NCI-H2171 treated with DMSO at 0.1 percent for 48 hours (cell line): ENCODE results near the gene TUBA1C.
"Not testable (repeated sequence)": the region's sequence is repeated elsewhere in the genome, so short reads cannot be mapped to it uniquely, and the experiment has no call there.

Source experiments
- DNase-seq: peaks from one replicate; lab custom pipeline; 2025; lab: John Stamatoyannopoulos, UW

TUBA1C gene

GRCh38 chr12:49255857-49256637 lies 8.8 kb upstream of the TUBA1C start:
- DNase-seq = no peak

- not testable (repeated sequence) for DNase-seq
These were observed 7.2 kb upstream of the TUBA1C start for GRCh38 chr12:49257508-49258184.

- DNase-seq = no peak
These were observed 5.4 kb upstream of the TUBA1C start for GRCh38 chr12:49259452-49259851.

GRCh38 chr12:49260166-49260565 lies 4.7 kb upstream of the TUBA1C start:
- no peak for DNase-seq

GRCh38 chr12:49260571-49261363 lies 4.1 kb upstream of the TUBA1C start:
- DNase-seq = no peak

GRCh38 chr12:49261721-49262120 lies 3.2 kb upstream of the TUBA1C start:
- DNase-seq = no peak

- DNase-seq = no peak
These were observed 1.5 kb upstream of the TUBA1C start for GRCh38 chr12:49263400-49263763.

GRCh38 chr12:49264466-49264872 lies 413 bp upstream of the TUBA1C start:
- peak; percentile 78 for DNase-seq

- DNase-seq = not testable (repeated sequence)
These were observed 4.3 kb downstream of the TUBA1C start for GRCh38 chr12:49269191-49269590.

GRCh38 chr12:49272790-49273725 lies 8.2 kb downstream of the TUBA1C start:
- no peak for DNase-seq

GRCh38 chr12:49273726-49274395 lies 9.0 kb downstream of the TUBA1C start:
- DNase-seq = no peak

- peak; percentile 23 for DNase-seq
These were observed 9.7 kb downstream of the TUBA1C start for GRCh38 chr12:49274396-49275069.

- DNase-seq = no peak
These were observed 11.7 kb downstream of the TUBA1C start for GRCh38 chr12:49276304-49277290.

- no peak for DNase-seq
These were observed 12.6 kb downstream of the TUBA1C start for GRCh38 chr12:49277466-49277865.

- no peak for DNase-seq
These were observed 14.9 kb downstream of the TUBA1C start for GRCh38 chr12:49279706-49280159.

- not testable (repeated sequence) for DNase-seq
These were observed 15.7 kb downstream of the TUBA1C start for GRCh38 chr12:49280545-49280944.

GRCh38 chr12:49282302-49282701 lies 17.4 kb downstream of the TUBA1C start:
- no peak for DNase-seq

- DNase-seq = not testable (repeated sequence)
These were observed 18.0 kb downstream of the TUBA1C start for GRCh38 chr12:49282740-49283375.
